Myocyte (in vitro differentiated cells): Measurements from ENCODE around the gene DACH1. TPM values are rescaled to one million over a fixed set of nuclear protein-coding genes. Genes with fewer than 3 reads are reported as not detected.

ENCODE experiments used
- DNase-seq: peaks from one replicate; pipeline ENCODE4 v3.0.0-alpha.2; 2012; ENCODE audit warnings: low read depth
- total RNA-seq: library from RNA; depleted of rRNA; stranded (reverse); fragments of >200 nt; gene quantifications from 2 replicates; pipeline ENCODE4 v1.2.3, GENCODE V29; 2014

The DACH1 gene
- total RNA-seq, 1 donor from 2014 or later = 0.03 TPM

- no peak for DNase-seq
These were observed 276.3 kb downstream of the DACH1 start for GRCh38 chr13:71590654-71591148.

GRCh38 chr13:71589032-71589431 is 278.0 kb downstream of the DACH1 start:
- no peak for DNase-seq

- no peak for DNase-seq
These were observed 279.2 kb downstream of the DACH1 start for GRCh38 chr13:71587817-71588216.

- DNase-seq = no peak
These were observed 279.8 kb downstream of the DACH1 start for GRCh38 chr13:71587193-71587592.

- DNase-seq = no peak
These were observed 283.4 kb downstream of the DACH1 start for GRCh38 chr13:71583581-71583980.

GRCh38 chr13:71580614-71581013 is 286.4 kb downstream of the DACH1 start:
- no peak for DNase-seq

GRCh38 chr13:71578048-71578447 is 289.0 kb downstream of the DACH1 start:
- no peak for DNase-seq

GRCh38 chr13:71577127-71577526 is 289.9 kb downstream of the DACH1 start:
- DNase-seq = no peak

GRCh38 chr13:71576571-71576970 is 290.4 kb downstream of the DACH1 start:
- no peak for DNase-seq

GRCh38 chr13:71546881-71547280 is 320.1 kb downstream of the DACH1 start:
- no peak for DNase-seq

- no peak for DNase-seq
These were observed 326.9 kb downstream of the DACH1 start for GRCh38 chr13:71540098-71540497.

- no peak for DNase-seq
These were observed 330.8 kb downstream of the DACH1 start for GRCh38 chr13:71536201-71536600.

- DNase-seq = no peak
These were observed 342.2 kb downstream of the DACH1 start for GRCh38 chr13:71524613-71525304.

- DNase-seq = no peak
These were observed 342.8 kb downstream of the DACH1 start for GRCh38 chr13:71524245-71524612.

GRCh38 chr13:71522941-71523526 is 344.0 kb downstream of the DACH1 start:
- no peak for DNase-seq

- no peak for DNase-seq
These were observed 350.0 kb downstream of the DACH1 start for GRCh38 chr13:71517004-71517403.

- no peak for DNase-seq
These were observed 350.5 kb downstream of the DACH1 start for GRCh38 chr13:71516521-71516920.

- DNase-seq = no peak
These were observed 351.3 kb downstream of the DACH1 start for GRCh38 chr13:71515744-71516038.

GRCh38 chr13:71514900-71515743 is 351.9 kb downstream of the DACH1 start:
- no peak for DNase-seq

GRCh38 chr13:71513411-71514033 is 353.5 kb downstream of the DACH1 start:
- DNase-seq = no peak

GRCh38 chr13:71503781-71504180 is 363.2 kb downstream of the DACH1 start:
- DNase-seq = no peak

GRCh38 chr13:71499944-71500514 is 367.0 kb downstream of the DACH1 start:
- no peak for DNase-seq
